HepG2 (cell line): ENCODE measurements around the gene SLC1A2. TPM values are rescaled to one million over a fixed set of nuclear protein-coding genes. Genes with fewer than 3 reads are reported as not detected.

Experiments
- ASH2L ChIP-seq: fragments of 300-600, 200-600 bp; sonication (generic); IDR thresholded peaks from 2 replicates; pipeline ENCODE4 v1.7.0; 2017; ENCODE audit warnings: low read depth, mild to moderate bottlenecking, moderate library complexity, mixed read lengths, low read length; ENCODE audit not compliant: insufficient read length
- HMG20A ChIP-seq: IDR thresholded peaks from 2 replicates; pipeline ENCODE4 v1.6.1; 2016; ENCODE audit warnings: borderline replicate concordance
- ZNF678 ChIP-seq: sonication (generic); formaldehyde crosslinking; IDR thresholded peaks from 2 replicates; pipeline ENCODE4 v1.4.0; 2020; ENCODE audit warnings: mild to moderate bottlenecking, missing genetic modification reagents
- ZNF761 ChIP-seq: sonication (generic); formaldehyde crosslinking; conservative IDR thresholded peaks from 2 replicates; pipeline ENCODE4 v1.4.0; 2020; ENCODE audit warnings: mild to moderate bottlenecking, missing genetic modification reagents
- ZNF768 ChIP-seq: sonication (generic); formaldehyde crosslinking; IDR thresholded peaks from 2 replicates; pipeline ENCODE4 v1.4.0; 2020; ENCODE audit warnings: missing genetic modification reagents
- ZNF782 ChIP-seq: sonication (generic); formaldehyde crosslinking; IDR thresholded peaks from 2 replicates; pipeline ENCODE4 v1.4.0; 2020; ENCODE audit warnings: missing genetic modification reagents, mild to moderate bottlenecking, borderline replicate concordance
- ZNF839 ChIP-seq: sonication (generic); formaldehyde crosslinking; IDR thresholded peaks from 2 replicates; pipeline ENCODE4 v1.4.0; 2020; ENCODE audit warnings: missing genetic modification reagents, mild to moderate bottlenecking, borderline replicate concordance
- polyA plus RNA-seq, 8 experiments: library from polyadenylated mRNA; depleted of rRNA in 3 of 8; stranded (reverse) in 7 of 8; unstranded in 1 of 8; fragments of >200 nt; fragmentation: Illumina TruSeq in 4 of 8; extraction: Trizol in 4 of 8; gene quantifications; 2 replicates each; pipeline versions ENCODE4 v1.2.1 to v1.2.3, GENCODE V29; 2011 to 2016; ENCODE audit warnings: low read depth in 4 of 8, missing spikeins in 1 of 8, mixed read lengths in 1 of 8; ENCODE audit not compliant: insufficient read depth in 1 of 8
- total RNA-seq, 5 experiments: library from RNA; depleted of rRNA; stranded (reverse); fragments of >200 nt; fragmentation: Illumina TruSeq; extraction: Trizol; gene quantifications; 2 replicates each; pipeline ENCODE4 v1.2.3, GENCODE V29; 2016; ENCODE audit warnings: low read depth in 1 of 5
- TF ChIP-seq, protein P1 (sequence below): fragments of 450-650 bp; IDR thresholded peaks from 2 replicates; pipeline ENCODE4 v1.6.1; 2016
- TF ChIP-seq, protein P2 (sequence below): sonication (generic); formaldehyde crosslinking; IDR thresholded peaks from 2 replicates; pipeline ENCODE4 v1.4.0; 2020; ENCODE audit warnings: missing genetic modification reagents
- TF ChIP-seq, protein P3 (sequence below): IDR thresholded peaks from 2 replicates; pipeline ENCODE4 v1.6.1; 2012; ENCODE audit warnings: low read depth, low read length, improper control_type of control experiment
- TF ChIP-seq, protein P4 (sequence below): fragments of 450-650 bp; IDR thresholded peaks from 2 replicates; pipeline ENCODE4 v1.6.1; 2017; ENCODE audit warnings: mild to moderate bottlenecking
- TF ChIP-seq, protein P5 (sequence below): IDR thresholded peaks from 2 replicates; pipeline ENCODE4 v1.6.1; 2012; ENCODE audit warnings: inconsistent platforms
- TF ChIP-seq, protein P6 (sequence below): sonication (generic); formaldehyde crosslinking; IDR thresholded peaks from 2 replicates; pipeline ENCODE4 v1.5.0; 2020; ENCODE audit warnings: mild to moderate bottlenecking, missing genetic modification reagents, borderline replicate concordance

Gene SLC1A2
- total and polyA plus RNA-seq, 2 of the 13 experiments (the other 11 are each of a cell fraction or from before 2014, with no cell fraction given) = 23.2 to 43.2 TPM

DNA sequence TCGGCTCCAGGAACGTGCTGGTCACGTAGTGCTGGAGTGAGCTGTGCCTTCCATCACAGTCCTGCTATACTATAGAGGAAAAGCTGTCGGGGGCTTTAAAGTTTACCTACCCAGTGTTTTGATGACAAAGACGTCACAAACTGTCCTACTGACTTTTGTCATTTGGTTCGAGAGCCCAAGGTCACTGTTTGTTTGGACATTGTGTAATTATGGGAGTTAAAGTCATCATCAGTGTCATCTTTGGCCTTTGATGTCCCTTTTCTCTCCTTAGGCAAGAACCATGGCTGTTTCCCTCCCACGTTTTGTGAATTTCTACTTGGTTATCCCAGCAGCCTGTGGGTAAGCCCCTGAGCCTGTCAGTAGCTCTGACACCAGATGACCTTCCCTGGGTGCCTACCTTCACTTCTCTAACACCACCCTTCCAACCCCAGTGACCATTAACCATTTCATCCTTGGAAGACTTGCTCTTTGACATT is 59.3 kb downstream of the SLC1A2 start (continued):
- TF ChIP-seq, protein P1, sequence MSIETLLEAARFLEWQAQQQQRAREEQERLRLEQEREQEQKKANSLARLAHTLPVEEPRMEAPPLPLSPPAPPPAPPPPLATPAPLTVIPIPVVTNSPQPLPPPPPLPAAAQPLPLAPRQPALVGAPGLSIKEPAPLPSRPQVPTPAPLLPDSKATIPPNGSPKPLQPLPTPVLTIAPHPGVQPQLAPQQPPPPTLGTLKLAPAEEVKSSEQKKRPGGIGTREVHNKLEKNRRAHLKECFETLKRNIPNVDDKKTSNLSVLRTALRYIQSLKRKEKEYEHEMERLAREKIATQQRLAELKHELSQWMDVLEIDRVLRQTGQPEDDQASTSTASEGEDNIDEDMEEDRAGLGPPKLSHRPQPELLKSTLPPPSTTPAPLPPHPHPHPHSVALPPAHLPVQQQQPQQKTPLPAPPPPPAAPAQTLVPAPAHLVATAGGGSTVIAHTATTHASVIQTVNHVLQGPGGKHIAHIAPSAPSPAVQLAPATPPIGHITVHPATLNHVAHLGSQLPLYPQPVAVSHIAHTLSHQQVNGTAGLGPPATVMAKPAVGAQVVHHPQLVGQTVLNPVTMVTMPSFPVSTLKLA = peak; percentile 31; the same call in 1 of the 2 replicates
- TF ChIP-seq ZNF839 (CRISPR knock-in tag) (no peak), ZNF768 (CRISPR knock-in tag) (no peak), ASH2L (peak; percentile 76), HMG20A (CRISPR knock-in tag) (peak; percentile 99), ZNF678 (CRISPR knock-in tag) (0 out of 2 replicates have a peak, but pooled peaks have one; percentile 33), ZNF782 (CRISPR knock-in tag) (no peak), ZNF761 (CRISPR knock-in tag) (peak; percentile 77; the same call in 1 of the 2 replicates)
- TF ChIP-seq, protein P2, sequence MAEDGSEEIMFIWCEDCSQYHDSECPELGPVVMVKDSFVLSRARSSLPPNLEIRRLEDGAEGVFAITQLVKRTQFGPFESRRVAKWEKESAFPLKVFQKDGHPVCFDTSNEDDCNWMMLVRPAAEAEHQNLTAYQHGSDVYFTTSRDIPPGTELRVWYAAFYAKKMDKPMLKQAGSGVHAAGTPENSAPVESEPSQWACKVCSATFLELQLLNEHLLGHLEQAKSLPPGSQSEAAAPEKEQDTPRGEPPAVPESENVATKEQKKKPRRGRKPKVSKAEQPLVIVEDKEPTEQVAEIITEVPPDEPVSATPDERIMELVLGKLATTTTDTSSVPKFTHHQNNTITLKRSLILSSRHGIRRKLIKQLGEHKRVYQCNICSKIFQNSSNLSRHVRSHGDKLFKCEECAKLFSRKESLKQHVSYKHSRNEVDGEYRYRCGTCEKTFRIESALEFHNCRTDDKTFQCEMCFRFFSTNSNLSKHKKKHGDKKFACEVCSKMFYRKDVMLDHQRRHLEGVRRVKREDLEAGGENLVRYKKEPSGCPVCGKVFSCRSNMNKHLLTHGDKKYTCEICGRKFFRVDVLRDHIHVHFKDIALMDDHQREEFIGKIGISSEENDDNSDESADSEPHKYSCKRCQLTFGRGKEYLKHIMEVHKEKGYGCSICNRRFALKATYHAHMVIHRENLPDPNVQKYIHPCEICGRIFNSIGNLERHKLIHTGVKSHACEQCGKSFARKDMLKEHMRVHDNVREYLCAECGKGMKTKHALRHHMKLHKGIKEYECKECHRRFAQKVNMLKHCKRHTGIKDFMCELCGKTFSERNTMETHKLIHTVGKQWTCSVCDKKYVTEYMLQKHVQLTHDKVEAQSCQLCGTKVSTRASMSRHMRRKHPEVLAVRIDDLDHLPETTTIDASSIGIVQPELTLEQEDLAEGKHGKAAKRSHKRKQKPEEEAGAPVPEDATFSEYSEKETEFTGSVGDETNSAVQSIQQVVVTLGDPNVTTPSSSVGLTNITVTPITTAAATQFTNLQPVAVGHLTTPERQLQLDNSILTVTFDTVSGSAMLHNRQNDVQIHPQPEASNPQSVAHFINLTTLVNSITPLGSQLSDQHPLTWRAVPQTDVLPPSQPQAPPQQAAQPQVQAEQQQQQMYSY = peak; percentile 53; the same call in 1 of the 2 replicates
- TF ChIP-seq, protein P3, sequence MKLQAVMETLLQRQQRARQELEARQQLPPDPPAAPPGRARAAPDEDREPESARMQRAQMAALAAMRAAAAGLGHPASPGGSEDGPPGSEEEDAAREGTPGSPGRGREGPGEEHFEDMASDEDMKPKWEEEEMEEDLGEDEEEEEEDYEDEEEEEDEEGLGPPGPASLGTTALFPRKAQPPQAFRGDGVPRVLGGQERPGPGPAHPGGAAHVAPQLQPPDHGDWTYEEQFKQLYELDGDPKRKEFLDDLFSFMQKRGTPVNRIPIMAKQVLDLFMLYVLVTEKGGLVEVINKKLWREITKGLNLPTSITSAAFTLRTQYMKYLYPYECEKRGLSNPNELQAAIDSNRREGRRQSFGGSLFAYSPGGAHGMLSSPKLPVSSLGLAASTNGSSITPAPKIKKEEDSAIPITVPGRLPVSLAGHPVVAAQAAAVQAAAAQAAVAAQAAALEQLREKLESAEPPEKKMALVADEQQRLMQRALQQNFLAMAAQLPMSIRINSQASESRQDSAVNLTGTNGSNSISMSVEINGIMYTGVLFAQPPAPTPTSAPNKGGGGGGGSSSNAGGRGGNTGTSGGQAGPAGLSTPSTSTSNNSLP = peak; percentile 68
- TF ChIP-seq, protein P4, sequence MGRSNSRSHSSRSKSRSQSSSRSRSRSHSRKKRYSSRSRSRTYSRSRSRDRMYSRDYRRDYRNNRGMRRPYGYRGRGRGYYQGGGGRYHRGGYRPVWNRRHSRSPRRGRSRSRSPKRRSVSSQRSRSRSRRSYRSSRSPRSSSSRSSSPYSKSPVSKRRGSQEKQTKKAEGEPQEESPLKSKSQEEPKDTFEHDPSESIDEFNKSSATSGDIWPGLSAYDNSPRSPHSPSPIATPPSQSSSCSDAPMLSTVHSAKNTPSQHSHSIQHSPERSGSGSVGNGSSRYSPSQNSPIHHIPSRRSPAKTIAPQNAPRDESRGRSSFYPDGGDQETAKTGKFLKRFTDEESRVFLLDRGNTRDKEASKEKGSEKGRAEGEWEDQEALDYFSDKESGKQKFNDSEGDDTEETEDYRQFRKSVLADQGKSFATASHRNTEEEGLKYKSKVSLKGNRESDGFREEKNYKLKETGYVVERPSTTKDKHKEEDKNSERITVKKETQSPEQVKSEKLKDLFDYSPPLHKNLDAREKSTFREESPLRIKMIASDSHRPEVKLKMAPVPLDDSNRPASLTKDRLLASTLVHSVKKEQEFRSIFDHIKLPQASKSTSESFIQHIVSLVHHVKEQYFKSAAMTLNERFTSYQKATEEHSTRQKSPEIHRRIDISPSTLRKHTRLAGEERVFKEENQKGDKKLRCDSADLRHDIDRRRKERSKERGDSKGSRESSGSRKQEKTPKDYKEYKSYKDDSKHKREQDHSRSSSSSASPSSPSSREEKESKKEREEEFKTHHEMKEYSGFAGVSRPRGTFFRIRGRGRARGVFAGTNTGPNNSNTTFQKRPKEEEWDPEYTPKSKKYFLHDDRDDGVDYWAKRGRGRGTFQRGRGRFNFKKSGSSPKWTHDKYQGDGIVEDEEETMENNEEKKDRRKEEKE = no peak
- TF ChIP-seq, protein P5, sequence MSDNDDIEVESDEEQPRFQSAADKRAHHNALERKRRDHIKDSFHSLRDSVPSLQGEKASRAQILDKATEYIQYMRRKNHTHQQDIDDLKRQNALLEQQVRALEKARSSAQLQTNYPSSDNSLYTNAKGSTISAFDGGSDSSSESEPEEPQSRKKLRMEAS = peak; percentile 71
- TF ChIP-seq, protein P6, sequence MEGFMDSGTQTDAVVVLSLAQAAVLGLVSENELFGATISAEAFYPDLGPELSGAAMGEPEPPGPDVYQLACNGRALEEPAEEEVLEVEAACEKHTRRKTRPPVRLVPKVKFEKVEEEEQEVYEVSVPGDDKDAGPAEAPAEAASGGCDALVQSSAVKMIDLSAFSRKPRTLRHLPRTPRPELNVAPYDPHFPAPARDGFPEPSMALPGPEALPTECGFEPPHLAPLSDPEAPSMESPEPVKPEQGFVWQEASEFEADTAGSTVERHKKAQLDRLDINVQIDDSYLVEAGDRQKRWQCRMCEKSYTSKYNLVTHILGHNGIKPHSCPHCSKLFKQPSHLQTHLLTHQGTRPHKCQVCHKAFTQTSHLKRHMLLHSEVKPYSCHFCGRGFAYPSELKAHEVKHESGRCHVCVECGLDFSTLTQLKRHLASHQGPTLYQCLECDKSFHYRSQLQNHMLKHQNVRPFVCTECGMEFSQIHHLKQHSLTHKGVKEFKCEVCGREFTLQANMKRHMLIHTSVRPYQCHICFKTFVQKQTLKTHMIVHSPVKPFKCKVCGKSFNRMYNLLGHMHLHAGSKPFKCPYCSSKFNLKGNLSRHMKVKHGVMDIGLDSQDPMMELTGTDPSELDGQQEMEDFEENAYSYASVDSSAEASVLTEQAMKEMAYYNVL (CRISPR knock-in tag) = peak; percentile 88; the same call in 1 of the 2 replicates
